HG02642 (cell line): Measurements from ENCODE around the gene BSPH1.
"Not testable (repeated sequence)": the region's sequence is repeated elsewhere in the genome, so short reads cannot be mapped to it uniquely, and the experiment has no call there.

Experiments
- ATAC-seq: cut with Tn5 transposase; IDR thresholded peaks from one replicate; pipeline ENCODE4 v1.9.1; 2021; ENCODE audit warnings: mild to moderate bottlenecking; ENCODE audit not compliant: unreplicated experiment, poor library complexity

The BSPH1 gene, protein sequence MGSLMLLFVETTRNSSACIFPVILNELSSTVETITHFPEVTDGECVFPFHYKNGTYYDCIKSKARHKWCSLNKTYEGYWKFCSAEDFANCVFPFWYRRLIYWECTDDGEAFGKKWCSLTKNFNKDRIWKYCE

DNA sequence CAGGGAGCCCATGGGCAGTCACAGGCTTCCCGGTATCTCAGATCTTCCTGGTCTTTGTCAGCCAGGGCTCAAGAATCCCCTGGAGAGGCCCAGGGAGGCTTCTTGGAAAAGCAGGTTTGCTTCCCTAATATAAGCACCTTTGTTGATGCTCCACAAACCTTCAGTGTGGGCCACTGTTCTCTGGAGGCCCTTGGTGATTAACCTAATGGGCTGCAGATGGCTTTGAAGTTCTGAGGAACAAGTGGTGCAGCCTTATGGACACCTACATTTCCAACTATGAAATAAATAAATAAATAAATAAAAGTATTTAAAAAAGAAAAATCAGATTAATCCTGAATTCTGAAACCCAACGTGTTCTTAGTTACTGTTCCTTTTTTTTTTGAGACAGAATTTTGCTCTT lies at the start of gene BSPH1:
TSS of gene BSPH1 (minus strand) at position 101 of the 400 bp plus-strand sequence. CDS start at position 12, 89 bp downstream.
- no peak for ATAC-seq

DNA sequence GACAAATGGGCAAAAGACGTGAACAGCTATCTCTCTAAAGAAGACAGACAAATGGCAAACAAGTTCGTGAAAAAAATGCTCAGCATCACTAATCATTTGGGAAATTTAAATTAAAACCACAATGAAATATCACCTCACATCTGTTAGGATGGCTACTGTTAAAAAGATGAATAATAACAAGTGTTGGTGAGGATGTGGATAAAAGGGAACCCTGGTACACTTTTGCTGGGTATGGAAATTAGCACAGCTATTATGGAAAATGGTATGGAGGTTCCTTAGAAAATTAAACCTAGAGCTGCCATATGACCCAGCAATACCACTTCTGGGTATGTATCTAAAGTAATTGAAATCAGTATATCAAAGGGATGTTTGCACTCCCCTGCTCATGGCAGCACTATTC lies 44.8 kb upstream of the BSPH1 start:
- no peak for ATAC-seq

DNA sequence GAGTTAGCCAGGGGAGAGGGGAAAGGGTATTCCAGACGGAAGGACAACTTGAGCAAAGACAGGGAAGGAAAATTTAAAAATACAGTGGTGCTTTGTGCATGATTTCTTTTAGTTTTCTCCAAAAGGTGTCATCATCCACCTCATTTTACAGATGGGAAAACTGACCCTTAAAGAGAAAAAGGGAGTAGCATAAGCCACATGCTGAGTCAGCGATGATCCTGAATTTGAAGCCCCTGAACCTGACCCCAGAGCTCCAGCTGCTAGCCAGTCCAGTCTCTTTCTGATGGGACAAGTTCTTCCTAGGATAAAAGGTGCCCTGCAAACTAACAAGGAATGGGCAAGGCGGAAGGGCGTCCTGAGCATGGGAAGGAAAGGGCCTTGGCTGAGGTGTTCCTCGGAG lies 41.6 kb upstream of the BSPH1 start:
- no peak for ATAC-seq

DNA sequence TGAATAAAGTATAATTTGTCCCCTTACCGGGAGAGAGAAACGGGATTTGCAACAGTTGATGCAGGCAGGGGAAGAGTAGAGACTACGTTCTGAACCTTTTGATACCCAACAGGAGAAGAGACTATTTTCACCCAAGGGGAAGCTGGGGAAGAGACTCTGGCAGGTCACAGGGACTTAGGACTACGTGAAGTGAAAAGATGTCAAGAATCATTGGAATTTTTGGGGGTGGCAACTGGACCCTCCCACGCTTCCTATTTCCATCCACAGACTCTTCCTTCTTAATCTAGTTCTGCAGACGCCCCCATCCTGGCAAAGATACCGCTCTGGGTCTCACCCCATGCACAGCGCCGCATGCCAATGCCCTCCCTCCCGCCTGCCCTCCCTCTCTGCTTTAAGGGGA lies 38.1 kb upstream of the BSPH1 start:
- ATAC-seq: no peak

DNA sequence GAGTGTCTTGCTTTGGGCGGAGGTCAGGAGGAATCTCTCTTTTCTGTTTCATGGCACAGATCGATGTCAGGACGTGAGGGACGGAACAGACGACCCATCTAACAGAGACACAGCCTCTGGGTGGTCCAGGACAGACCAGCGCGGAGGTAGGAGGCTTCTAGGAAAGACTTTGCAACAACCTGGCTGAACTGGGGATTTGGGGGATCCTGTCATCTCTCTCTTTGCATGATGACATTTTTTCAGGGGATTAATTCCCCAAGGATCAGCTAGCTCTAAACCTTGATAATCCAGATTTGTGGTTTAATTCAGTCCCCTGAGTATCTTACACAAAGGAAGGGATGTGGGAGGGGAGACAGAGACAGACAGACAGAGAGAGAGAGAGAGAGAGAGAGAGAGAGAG lies 37.5 kb upstream of the BSPH1 start:
- no peak for ATAC-seq

DNA sequence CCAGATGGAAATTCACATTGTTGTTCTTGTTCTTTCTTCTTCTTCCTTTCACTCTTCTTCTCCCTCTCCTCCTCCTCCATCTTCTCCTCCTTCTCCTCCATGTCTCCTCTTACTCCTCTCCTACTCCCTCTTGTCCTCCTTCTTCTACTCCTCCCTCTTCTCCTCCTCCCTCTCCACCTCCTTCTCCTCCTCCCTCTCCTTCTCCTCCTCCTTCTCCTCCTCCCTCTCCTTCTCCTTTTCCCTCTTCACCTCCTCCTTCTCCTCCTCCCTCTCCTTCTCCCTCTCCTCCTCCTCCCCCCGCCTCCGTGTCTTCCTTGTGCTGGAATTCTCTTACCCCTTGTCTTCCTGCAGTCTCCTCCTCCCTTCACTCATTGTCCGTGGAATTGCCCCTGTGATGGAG lies 33.5 kb upstream of the BSPH1 start:
- ATAC-seq: no peak

DNA sequence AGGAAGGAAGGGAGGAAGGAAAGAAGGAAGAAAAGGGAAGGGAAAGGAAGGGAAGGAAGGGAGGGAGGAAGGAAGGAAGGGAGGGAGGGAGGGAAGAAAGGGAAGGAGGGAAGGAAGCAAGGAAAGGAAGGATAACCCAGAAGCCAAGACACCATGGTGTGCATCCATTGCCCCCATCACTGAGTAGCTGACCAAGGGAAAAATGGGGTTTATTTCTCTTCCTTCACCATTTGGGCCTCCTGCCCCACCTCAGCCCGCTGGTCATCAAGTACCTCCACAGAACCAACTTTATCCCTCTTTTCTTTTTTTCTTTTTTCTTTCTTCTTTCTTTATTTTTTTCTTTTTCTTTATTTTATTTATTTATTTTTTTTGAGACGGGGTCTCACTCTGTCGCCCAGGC lies 31.5 kb upstream of the BSPH1 start:
- ATAC-seq: no peak

DNA sequence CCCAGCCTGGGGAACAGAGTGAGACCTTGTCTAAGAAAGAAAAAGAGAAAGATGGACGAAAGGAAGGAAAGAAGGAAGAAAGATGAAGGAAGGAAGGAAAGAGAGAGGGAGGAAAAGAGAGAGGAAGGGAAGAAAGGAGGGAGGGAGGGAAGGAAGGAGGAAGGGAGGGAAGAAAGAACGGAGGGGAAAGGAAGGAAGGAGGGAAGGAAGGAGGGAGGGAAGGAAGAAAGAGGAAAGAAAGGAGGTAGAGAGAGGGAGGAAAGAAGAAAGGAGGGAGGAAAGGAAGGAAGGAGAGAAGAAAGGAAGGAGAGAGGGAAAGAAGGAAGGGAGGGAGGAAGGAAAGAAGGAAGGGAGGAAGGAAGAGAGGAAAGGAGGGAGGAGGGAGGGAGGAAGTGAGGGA lies 31.0 kb upstream of the BSPH1 start:
- ATAC-seq: no peak

DNA sequence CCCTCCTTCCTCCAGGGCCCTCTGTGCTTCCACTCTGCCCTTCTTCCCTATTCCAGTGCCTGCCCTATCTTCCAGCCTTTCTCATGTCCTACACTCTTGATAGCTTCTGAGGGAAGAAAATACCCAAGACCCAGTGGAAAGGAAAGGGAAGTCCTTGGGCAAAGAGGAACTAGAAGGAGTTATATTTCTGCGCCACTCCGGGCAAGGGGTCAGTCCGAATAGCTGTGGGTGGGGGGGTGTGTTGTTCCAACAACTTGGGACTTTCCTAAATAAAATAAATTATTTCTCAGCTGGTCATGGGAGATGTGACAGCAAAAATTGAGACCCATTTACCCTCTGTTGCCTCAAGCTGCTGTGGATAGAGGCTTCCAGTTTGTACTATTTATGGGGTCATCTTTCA lies 28.7 kb upstream of the BSPH1 start:
- no peak for ATAC-seq

DNA sequence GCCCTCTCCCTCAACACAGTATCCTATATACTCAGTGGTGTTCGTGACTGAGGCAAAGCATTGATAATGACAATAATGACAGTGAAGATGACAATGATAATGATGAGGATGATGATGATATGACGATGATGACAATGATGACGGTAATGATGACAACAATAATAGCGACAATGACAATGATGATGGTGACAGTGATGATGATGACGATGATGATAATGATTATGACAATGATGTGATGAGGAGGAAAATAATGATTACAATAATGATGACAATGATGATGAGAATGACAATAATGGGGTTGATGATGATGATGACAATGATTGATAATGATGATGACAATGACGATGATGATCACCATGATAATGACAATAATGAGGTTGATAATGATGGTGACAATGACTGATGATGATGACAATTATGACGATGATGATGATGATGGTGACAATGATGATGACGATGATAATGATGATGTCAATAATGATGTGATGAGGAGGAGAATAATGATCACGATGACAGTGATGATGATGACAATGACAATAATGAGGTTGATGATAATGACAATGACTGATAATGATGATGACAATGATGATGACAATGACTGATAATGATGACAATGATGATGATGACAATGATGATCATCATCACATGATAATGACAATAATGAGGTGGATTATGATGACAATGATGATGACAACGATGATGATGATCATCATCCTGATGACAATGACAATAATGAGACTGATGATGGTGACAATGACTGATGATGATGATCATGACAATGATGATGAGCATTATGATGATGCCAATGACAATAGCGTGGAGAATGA lies 19.2 kb upstream of the BSPH1 start:
- ATAC-seq: no peak

DNA sequence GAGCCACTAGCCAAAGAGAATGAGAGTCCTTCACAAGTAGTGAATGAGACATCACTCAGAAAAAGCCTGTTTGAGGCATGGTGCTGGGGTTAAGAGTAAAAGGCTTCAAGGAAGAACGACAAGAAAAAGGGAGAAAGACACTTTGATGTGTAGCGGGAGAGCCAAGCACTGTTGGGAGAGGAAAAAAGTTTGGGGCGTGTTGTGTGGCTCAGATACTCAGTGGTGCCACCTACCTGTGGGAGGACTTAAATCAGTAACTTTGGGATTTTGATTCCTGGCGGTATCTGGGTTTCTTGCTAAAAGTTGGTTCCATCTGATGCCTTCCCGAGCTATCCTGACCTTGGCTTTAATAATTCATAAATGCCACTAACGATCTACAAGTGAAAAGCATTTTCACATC lies 14.8 kb upstream of the BSPH1 start:
- no peak for ATAC-seq

DNA sequence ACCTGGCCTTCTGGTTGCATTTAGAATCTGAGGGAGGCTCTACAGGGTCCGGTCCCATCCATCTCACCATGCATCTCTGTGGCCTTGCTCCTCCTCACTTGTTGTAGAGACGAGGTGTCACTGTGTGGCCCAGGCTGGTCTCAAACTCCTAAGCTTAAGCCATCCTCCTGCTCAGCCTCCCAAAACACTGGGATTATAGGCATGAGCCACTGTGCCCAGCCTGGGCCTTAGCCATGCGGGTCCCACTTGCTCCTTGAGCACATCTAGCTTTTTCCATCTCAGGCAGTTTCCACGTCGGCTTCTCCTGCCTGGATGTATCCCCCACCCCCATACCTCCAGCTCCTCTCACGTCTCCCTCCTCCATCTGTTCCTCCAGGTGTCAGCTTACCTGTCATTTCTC lies 12.3 kb upstream of the BSPH1 start:
- no peak for ATAC-seq

DNA sequence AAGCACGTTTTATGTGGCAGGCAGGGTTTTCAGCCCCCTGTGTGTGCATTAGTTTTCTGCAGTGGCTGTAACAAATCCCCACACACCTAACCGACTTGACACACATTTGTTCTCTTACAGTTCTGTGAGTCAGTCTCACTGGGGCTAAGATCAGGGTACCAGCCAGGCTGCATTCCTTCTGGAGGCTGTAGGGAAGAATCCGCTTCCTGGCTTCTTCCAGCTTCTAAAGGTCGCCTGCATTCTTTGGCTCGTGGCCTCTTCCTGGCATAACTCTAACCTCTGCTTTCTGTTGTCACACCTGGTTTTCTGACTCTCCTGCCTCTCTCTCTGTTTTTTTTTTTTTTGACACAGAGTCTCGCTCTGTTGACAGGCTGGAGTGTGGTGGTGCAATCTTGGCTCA lies 8.9 kb upstream of the BSPH1 start:
- no peak for ATAC-seq

DNA sequence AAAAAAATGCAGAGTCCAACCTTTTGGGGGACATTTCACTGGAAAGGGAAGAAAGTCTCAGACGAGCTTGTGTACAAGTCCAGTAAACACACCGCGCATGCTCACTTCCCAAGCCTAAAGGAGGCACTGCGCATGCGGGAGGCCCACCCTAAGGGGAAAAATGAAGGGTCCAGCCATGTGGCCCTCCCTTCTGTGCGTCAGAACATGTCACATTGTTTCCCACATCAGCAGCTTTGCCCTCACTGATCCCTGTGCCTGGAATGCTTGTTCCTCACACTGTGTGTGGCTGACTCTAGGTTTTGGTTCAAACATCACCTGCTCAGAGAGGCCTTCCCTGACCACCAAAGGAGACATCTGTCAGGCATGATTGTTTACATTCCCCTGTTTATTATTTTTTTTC lies 6.8 kb upstream of the BSPH1 start:
- ATAC-seq: no peak

DNA sequence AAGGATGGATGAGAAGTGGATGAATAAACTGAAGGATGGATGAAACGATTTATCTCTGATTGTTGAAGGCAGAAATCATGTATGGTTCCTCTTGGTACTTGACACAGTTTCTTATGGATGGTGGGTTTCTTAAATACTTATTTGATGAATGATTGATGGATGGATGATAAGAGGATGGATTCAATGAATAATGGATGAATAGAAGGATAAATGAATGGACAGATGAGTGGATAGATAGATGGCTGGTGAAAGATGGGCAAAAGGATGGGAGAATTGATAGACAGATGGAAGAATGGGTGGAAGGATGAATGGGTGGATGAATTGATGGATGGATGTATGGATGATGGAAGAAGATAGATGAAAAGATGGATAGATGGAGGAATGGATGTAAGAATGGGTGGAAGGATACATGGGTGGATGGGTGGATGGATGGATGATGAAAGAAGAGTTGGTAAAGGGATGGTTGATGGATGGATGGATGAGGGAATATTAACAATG lies 4.3 kb upstream of the BSPH1 start:
- no peak for ATAC-seq

DNA sequence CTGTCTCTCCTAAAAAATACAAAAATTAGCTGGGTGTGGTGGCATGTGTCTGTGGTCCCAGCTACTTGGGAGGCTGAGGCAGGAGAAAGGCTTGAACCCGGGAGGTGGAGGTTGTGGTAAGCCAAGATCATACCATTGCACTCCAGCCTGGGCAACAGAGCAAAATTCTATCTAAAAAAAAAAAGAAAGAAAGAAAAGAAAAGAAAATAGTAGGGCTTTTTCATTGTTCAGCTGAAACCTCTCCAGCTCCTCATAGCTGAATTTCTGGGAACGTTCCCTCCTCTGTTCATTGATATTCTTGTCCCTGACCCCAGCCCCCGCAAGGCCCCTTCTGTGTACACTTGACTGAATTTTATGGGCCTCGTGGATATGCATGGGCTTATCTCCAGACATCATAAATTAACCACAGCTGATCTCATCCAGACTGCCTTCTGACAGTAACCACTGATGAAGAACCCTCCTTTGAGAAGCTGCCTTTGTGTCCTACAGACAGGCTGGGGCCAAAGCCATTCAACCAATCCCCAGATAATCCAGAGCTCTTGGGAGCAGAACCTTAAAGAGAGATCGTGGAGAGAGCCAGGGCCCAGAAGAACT lies 2.3 kb upstream of the BSPH1 start, which contains the start of gene ELSPBP1:
TSS of gene ELSPBP1 (plus strand) at position 424 of the 594 bp plus-strand sequence. CDS start 14,036 bp downstream, outside the sequence.
- no peak for ATAC-seq

DNA sequence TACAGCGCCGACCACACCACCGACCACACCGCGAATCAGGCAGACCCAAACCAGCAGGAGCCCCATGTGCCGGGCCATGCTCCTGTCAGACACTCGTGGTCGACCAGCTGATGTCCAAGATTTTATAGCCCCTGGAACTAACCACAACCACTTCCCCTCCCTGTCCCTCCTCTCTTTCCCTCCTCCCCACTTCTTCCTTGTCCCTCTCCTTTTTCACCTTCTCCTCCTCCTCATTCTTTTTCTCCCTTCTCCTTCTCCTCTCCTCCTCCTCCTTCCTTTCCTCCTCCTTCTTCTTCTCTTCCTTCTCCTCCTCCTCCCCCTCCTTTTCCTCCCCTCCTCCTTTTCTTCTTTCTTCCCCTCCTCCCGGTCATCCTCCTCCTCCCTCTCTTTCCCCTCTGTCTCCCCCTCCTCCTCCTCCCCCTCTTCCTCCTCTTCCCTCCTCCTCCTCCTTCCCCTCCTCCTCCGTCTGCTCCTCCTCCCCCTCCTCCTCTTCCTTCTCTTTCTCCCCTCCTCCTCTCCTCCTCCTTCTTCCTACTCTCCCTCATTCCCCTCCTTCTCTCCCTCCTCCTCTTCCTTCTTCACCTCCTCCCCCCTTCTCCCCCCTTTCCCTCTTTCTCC lies 670 bp downstream of the BSPH1 start:
- ATAC-seq: no peak

DNA sequence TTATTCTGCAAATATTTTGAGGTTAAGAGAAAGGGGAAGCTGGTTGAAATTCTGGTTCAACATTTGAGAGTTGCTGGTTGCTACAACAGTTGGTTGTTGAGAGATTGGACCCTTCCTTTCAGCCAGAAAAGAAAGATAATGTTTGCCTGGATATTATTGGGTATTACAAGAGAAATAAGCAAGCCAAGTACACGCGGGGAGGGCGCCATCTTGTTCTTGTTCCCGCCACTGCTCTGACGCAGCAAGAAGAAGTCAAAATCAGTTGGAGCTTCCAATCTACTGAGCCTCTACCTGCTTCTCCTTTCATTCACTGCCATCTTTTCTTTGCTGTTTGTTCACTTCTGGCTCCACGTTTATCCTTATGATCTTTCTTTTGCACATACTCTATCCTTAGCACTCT lies 18.4 kb downstream of the BSPH1 start:
- no peak for ATAC-seq

DNA sequence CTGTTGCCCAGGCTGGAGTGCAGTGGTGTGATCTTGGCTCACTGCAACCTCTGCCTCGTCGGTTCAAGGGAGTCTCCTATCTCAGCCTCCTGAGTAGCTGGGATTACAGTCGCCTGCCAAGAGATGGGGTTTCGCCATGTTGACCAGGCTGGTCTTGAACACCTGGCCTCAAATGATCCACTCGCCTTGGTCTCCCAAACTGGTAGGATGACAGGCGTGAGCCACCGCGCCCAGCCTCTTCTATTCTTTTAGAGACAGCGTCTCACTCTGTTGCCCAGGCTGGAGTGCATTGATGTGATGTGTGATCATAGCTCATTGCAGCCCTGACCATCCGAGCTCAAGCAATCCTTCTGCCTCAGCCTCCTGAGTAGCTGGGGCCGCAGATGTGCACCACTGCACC lies 36.0 kb downstream of the BSPH1 start:
- ATAC-seq: not testable (repeated sequence)

DNA sequence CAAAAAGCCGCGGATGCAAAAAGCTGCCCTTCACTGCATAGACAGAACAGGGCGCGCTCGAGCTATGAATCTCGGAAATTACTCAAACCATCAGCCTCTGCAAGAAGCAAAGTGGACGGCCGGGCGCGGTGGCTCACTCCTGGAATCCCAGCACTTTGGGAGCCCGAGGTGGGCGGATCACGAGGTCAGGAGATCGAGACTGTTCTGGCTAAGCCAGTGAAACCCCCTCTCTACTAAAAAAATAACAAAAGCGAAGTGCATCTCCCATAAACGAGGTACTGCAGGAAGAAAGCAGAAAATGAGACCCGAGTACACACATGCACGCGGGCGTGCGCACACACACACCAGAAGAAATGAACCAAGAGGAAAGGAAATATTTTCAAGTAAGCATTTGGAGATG lies 39.8 kb downstream of the BSPH1 start:
- ATAC-seq: not testable (repeated sequence)
